Measurements from ENCODE around the gene RAB3IL1.

DNA sequence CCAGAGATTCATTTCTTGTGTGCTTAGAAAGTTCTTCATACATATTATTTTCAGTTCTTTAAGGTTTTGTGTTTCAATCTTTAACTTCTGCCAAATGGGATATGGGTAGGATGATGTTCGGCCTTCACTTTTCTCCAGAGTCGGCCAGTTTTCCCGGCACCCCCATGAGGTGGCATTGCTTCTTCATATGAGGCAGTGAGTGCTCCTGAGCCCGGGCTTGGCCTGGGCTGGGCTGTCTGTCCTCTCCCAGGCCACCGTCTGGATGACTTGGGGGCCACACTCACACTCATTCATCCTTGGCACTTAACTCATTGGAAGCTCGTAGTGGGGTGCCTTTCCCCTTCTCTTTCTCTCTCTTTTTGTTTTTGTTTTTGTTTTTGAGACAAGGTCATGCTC is 65.5 kb downstream of the RAB3IL1 start:
- TF ChIP-seq, protein P1, sequence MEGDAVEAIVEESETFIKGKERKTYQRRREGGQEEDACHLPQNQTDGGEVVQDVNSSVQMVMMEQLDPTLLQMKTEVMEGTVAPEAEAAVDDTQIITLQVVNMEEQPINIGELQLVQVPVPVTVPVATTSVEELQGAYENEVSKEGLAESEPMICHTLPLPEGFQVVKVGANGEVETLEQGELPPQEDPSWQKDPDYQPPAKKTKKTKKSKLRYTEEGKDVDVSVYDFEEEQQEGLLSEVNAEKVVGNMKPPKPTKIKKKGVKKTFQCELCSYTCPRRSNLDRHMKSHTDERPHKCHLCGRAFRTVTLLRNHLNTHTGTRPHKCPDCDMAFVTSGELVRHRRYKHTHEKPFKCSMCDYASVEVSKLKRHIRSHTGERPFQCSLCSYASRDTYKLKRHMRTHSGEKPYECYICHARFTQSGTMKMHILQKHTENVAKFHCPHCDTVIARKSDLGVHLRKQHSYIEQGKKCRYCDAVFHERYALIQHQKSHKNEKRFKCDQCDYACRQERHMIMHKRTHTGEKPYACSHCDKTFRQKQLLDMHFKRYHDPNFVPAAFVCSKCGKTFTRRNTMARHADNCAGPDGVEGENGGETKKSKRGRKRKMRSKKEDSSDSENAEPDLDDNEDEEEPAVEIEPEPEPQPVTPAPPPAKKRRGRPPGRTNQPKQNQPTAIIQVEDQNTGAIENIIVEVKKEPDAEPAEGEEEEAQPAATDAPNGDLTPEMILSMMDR (conservative IDR thresholded peaks at IDR 0.05; ENCODE audit: low read depth, low read length), result no peak
- no peak for TF ChIP-seq EZH2 (IDR thresholded peaks at IDR 0.05; ENCODE audit: low read length, unreplicated experiment)
- TF ChIP-seq EZH2phosphoT487 (IDR thresholded peaks at IDR 0.05; ENCODE audit: borderline replicate concordance, low read length), result no peak
